CD4-positive, CD25-positive, alpha-beta regulatory T cell (primary cell): ENCODE results near the gene DOCK3. TPM values are rescaled to one million over a fixed set of nuclear protein-coding genes. Genes with fewer than 3 reads are reported as not detected.

Experiments
- ATAC-seq, 2 donors: fragments of 150-1000 bp; cut with Tn5 transposase; one replicate each; pipeline ENCODE4 v1.10.0; 2021; ENCODE audit warnings: low read depth in 2 of 2, moderate number of reproducible peaks in 2 of 2, moderate library complexity in 1 of 2
- DNase-seq, 3 donors: peaks; one replicate each; pipeline versions ENCODE4 v3.0.0 to v3.0.0-alpha.2; 2012 to 2022; ENCODE audit warnings: mixed read lengths in 1 of 3
- H3K27ac ChIP-seq: one replicate; pipeline ENCODE4 v1.7.0; 2013; ENCODE audit warnings: mild to moderate bottlenecking, low read length; ENCODE audit not compliant: insufficient read depth, poor library complexity, severe bottlenecking
- H3K27me3 ChIP-seq: one replicate; pipeline ENCODE4 v1.7.0; 2013; ENCODE audit warnings: low read length; ENCODE audit not compliant: control insufficient read depth, insufficient read depth
- H3K36me3 ChIP-seq: one replicate; pipeline ENCODE4 v1.7.0; 2013; ENCODE audit warnings: mild to moderate bottlenecking, low read length, moderate library complexity; ENCODE audit not compliant: control insufficient read depth, insufficient read depth
- H3K4me1 ChIP-seq: 2 replicates; pipeline ENCODE4 v1.7.0; 2013; ENCODE audit warnings: mild to moderate bottlenecking, low read length; ENCODE audit not compliant: insufficient read depth, control insufficient read depth, poor library complexity, severe bottlenecking
- H3K4me3 ChIP-seq: one replicate; pipeline ENCODE4 v1.7.0; 2013; ENCODE audit warnings: low read depth, mild to moderate bottlenecking, low read length, moderate library complexity
- H3K9me3 ChIP-seq, 2 experiments: 1 replicate in 1 of 2; 2 replicates in 1 of 2; pipeline ENCODE4 v1.7.0; 2013; ENCODE audit warnings: low read length in 2 of 2, mild to moderate bottlenecking in 1 of 2, moderate library complexity in 1 of 2; ENCODE audit not compliant: control insufficient read depth in 2 of 2
- H3K27ac Mint-ChIP-seq, 3 donors: one replicate each; pipeline ENCODE4 v1.8.0; 2020 to 2022; ENCODE audit warnings: mild to moderate bottlenecking in 3 of 3, mixed read lengths in 3 of 3, moderate library complexity in 2 of 3
- H3K27me3 Mint-ChIP-seq: one replicate; pipeline ENCODE4 v1.8.0; 2022; ENCODE audit warnings: mild to moderate bottlenecking, mixed read lengths
- H3K36me3 Mint-ChIP-seq: one replicate; pipeline ENCODE4 v1.8.0; 2020; ENCODE audit warnings: mixed read lengths
- H3K4me1 Mint-ChIP-seq, 4 donors: one replicate each; pipeline ENCODE4 v1.8.0; 2020 to 2022; ENCODE audit warnings: mixed read lengths in 4 of 4, mild to moderate bottlenecking in 1 of 4
- H3K4me3 Mint-ChIP-seq, 4 donors: one replicate each; pipeline ENCODE4 v1.8.0; 2020 to 2022; ENCODE audit warnings: mild to moderate bottlenecking in 4 of 4, mixed read lengths in 4 of 4, moderate library complexity in 3 of 4
- H3K9me3 Mint-ChIP-seq, 7 donors: one replicate each; pipeline ENCODE4 v1.8.0; 2020 to 2022; ENCODE audit warnings: mixed read lengths in 7 of 7, mild to moderate bottlenecking in 3 of 7, moderate library complexity in 2 of 7
- polyA plus RNA-seq, 4 donors: library from polyadenylated mRNA; unstranded; fragments of 300-500 nt; fragmentation: Illumina TruSeq; gene quantifications; one replicate each; pipeline ENCODE4 v1.2.3, GENCODE V29; 2021
- total RNA-seq: library from RNA; stranded (reverse); gene quantifications from one replicate; pipeline ENCODE4 v1.2.3, GENCODE V29; 2022

DOCK3 gene
- total and polyA plus RNA-seq, 5 donors from 2014 or later, result 0.03 to 0.35 (median 0.08) TPM

GRCh38 chr3:50807266-50807665 is 132.5 kb downstream of the DOCK3 start:
- Histone ChIP-seq H3K27me3 (no peaks in the 10 kb centered on the region), H3K27ac (no peak overlapping the region), H3K4me3 (no peak overlapping the region), H3K4me1 (no peaks in the 10 kb centered on the region), H3K9me3 (peaks cover 4% of the 10 kb centered on the region in 2 experiments), H3K36me3 (no peaks in the 10 kb centered on the region)
- H3K36me3 Mint-ChIP-seq, result no peaks in the 10 kb centered on the region
- peaks cover 0 to 16% (median 4%) of the 10 kb centered on the region in 7 donors for H3K9me3 Mint-ChIP-seq
- ATAC-seq, result no peak
- H3K27me3 Mint-ChIP-seq, result no peaks in the 10 kb centered on the region
- DNase-seq, result no peak
- H3K27ac Mint-ChIP-seq, result no peak overlapping the region
- no peaks in the 10 kb centered on the region for H3K4me1 Mint-ChIP-seq
- H3K4me3 Mint-ChIP-seq, result no peak overlapping the region

- H3K4me1 ChIP-seq, result no peaks in the 10 kb centered on the region
- H3K9me3 ChIP-seq, result no peaks in the 10 kb centered on the region
- no peak for ATAC-seq
- no peak overlapping the region for H3K27ac Mint-ChIP-seq
- H3K27me3 ChIP-seq, result no peaks in the 10 kb centered on the region
- H3K4me3 ChIP-seq, result no peak overlapping the region
- no peaks in the 10 kb centered on the region for H3K27me3 Mint-ChIP-seq
- H3K27ac ChIP-seq, result no peak overlapping the region
- no peak overlapping the region for H3K4me3 Mint-ChIP-seq
- no peaks in the 10 kb centered on the region for H3K36me3 Mint-ChIP-seq
- no peaks in the 10 kb centered on the region for H3K4me1 Mint-ChIP-seq
- no peak for DNase-seq
- no peaks in the 10 kb centered on the region for H3K36me3 ChIP-seq
- H3K9me3 Mint-ChIP-seq, result peaks cover 0 to 3% (median 0%) of the 10 kb centered on the region in 7 donors
Measured at GRCh38 chr3:50811893-50812292, 137.2 kb downstream of the DOCK3 start.

GRCh38 chr3:50815844-50816243 is 141.1 kb downstream of the DOCK3 start:
- H3K36me3 Mint-ChIP-seq, result no peaks in the 10 kb centered on the region
- H3K4me3 Mint-ChIP-seq, result no peak overlapping the region

GRCh38 chr3:50816894-50817293 is 142.2 kb downstream of the DOCK3 start:
- no peak for ATAC-seq
- Histone ChIP-seq H3K36me3 (no peaks in the 10 kb centered on the region), H3K4me3 (no peak overlapping the region), H3K27me3 (no peaks in the 10 kb centered on the region), H3K27ac (no peak overlapping the region), H3K4me1 (no peaks in the 10 kb centered on the region), H3K9me3 (no peaks in the 10 kb centered on the region)
- H3K36me3 Mint-ChIP-seq, result no peaks in the 10 kb centered on the region
- H3K4me3 Mint-ChIP-seq, result no peak overlapping the region
- no peak overlapping the region for H3K27ac Mint-ChIP-seq
- H3K9me3 Mint-ChIP-seq, result no peaks in the 10 kb centered on the region
- no peaks in the 10 kb centered on the region for H3K27me3 Mint-ChIP-seq
- no peaks in the 10 kb centered on the region for H3K4me1 Mint-ChIP-seq
- DNase-seq, result no peak

More at GRCh38 chr3:50815844-50816243, 141.1 kb downstream of the DOCK3 start:
- H3K36me3 ChIP-seq, result no peaks in the 10 kb centered on the region
- H3K4me1 ChIP-seq, result no peaks in the 10 kb centered on the region
- H3K27ac ChIP-seq, result no peak overlapping the region
- H3K27ac Mint-ChIP-seq, result no peak overlapping the region
- ATAC-seq (no peak), DNase-seq (no peak)
- H3K27me3 ChIP-seq, result no peaks in the 10 kb centered on the region
- H3K27me3 Mint-ChIP-seq, result no peaks in the 10 kb centered on the region
- no peaks in the 10 kb centered on the region for H3K9me3 ChIP-seq
- no peaks in the 10 kb centered on the region for H3K4me1 Mint-ChIP-seq
- no peak overlapping the region for H3K4me3 ChIP-seq
- H3K9me3 Mint-ChIP-seq, result no peaks in the 10 kb centered on the region

- DNase-seq (no peak), ATAC-seq (no peak)
- H3K27ac Mint-ChIP-seq, result no peak overlapping the region
- Histone ChIP-seq H3K4me1 (no peaks in the 10 kb centered on the region), H3K27ac (no peak overlapping the region), H3K9me3 (no peaks in the 10 kb centered on the region), H3K36me3 (no peaks in the 10 kb centered on the region), H3K4me3 (no peak overlapping the region), H3K27me3 (no peaks in the 10 kb centered on the region)
- no peak overlapping the region for H3K4me3 Mint-ChIP-seq
- H3K27me3 Mint-ChIP-seq, result no peaks in the 10 kb centered on the region
- no peaks in the 10 kb centered on the region for H3K9me3 Mint-ChIP-seq
- no peaks in the 10 kb centered on the region for H3K36me3 Mint-ChIP-seq
- no peaks in the 10 kb centered on the region for H3K4me1 Mint-ChIP-seq
Measured at GRCh38 chr3:50817756-50818529, 143.2 kb downstream of the DOCK3 start.

- H3K27me3 ChIP-seq, result no peaks in the 10 kb centered on the region
- no peak overlapping the region for H3K4me3 Mint-ChIP-seq
- H3K4me1 ChIP-seq, result no peaks in the 10 kb centered on the region
- no peak for DNase-seq
- peaks cover 0 to 4% (median 0%) of the 10 kb centered on the region in 7 donors for H3K9me3 Mint-ChIP-seq
- no peak overlapping the region for H3K4me3 ChIP-seq
- no peaks in the 10 kb centered on the region for H3K36me3 Mint-ChIP-seq
- H3K27ac Mint-ChIP-seq, result no peak overlapping the region
- H3K36me3 ChIP-seq, result no peaks in the 10 kb centered on the region
- H3K4me1 Mint-ChIP-seq, result no peaks in the 10 kb centered on the region
- H3K27ac ChIP-seq, result no peak overlapping the region
- ATAC-seq, result no peak
- no peaks in the 10 kb centered on the region for H3K9me3 ChIP-seq
- H3K27me3 Mint-ChIP-seq, result peaks cover 4% of the 10 kb centered on the region
Measured at GRCh38 chr3:50819882-50820281, 145.2 kb downstream of the DOCK3 start.

GRCh38 chr3:50825841-50826240 is 151.1 kb downstream of the DOCK3 start:
- Mint-ChIP-seq H3K9me3 (peaks cover 0 to 4% (median 0%) of the 10 kb centered on the region in 7 donors), H3K36me3 (no peaks in the 10 kb centered on the region), H3K4me3 (no peak overlapping the region), H3K4me1 (no peaks in the 10 kb centered on the region), H3K27ac (no peak overlapping the region), H3K27me3 (peaks cover 23% of the 10 kb centered on the region)
- no peak for DNase-seq
- Histone ChIP-seq H3K4me3 (no peak overlapping the region), H3K27me3 (peaks cover 3% of the 10 kb centered on the region), H3K36me3 (no peaks in the 10 kb centered on the region), H3K27ac (no peak overlapping the region), H3K9me3 (no peaks in the 10 kb centered on the region), H3K4me1 (no peaks in the 10 kb centered on the region)
- no peak for ATAC-seq

GRCh38 chr3:50830451-50830850 is 155.7 kb downstream of the DOCK3 start:
- no peaks in the 10 kb centered on the region for H3K4me1 ChIP-seq
- H3K36me3 ChIP-seq, result no peaks in the 10 kb centered on the region
- peaks cover 7% of the 10 kb centered on the region for H3K27me3 ChIP-seq
- DNase-seq (no peak), ATAC-seq (no peak)
- Mint-ChIP-seq H3K9me3 (peaks cover 0 to 4% (median 0%) of the 10 kb centered on the region in 7 donors), H3K27me3 (peaks cover 22% of the 10 kb centered on the region), H3K4me1 (no peaks in the 10 kb centered on the region), H3K27ac (no peak overlapping the region), H3K36me3 (no peaks in the 10 kb centered on the region), H3K4me3 (no peak overlapping the region)
- H3K4me3 ChIP-seq, result no peak overlapping the region
- H3K9me3 ChIP-seq, result no peaks in the 10 kb centered on the region
- H3K27ac ChIP-seq, result no peak overlapping the region
